Tibial nerve (tissue), 4 donors: ENCODE measurements around the gene TK1. TPM values are rescaled to one million over a fixed set of nuclear protein-coding genes. Genes with fewer than 3 reads are reported as not detected.

Source experiments
- DNase-seq, 2 donors: peaks; one replicate each; pipeline ENCODE4 v3.0.0-alpha.2; 2019; ENCODE audit warnings: low spot score in 2 of 2
- H3K27ac ChIP-seq, 4 donors: fragments of 200-600 bp; sonication (generic) in 3 of 4; one replicate each; pipeline ENCODE4 v1.5.1; 2017 to 2019; ENCODE audit warnings: mild to moderate bottlenecking in 1 of 4
- H3K27me3 ChIP-seq, 2 donors: fragments of 200-600 bp; sonication (generic) in 1 of 2; one replicate each; pipeline versions ENCODE4 v1.5.1 to v1.6.0; 2017 to 2019
- H3K36me3 ChIP-seq, 3 donors: fragments of 200-600 bp; sonication (generic); one replicate each; pipeline ENCODE4 v1.5.1; 2018 to 2019
- H3K4me1 ChIP-seq, 4 donors: fragments of 200-600 bp; sonication (generic) in 3 of 4; one replicate each; pipeline ENCODE4 v1.5.1; 2017 to 2019
- H3K4me3 ChIP-seq, 4 donors: fragments of 200-600 bp; sonication (generic) in 3 of 4; one replicate each; pipeline ENCODE4 v1.5.1; 2017 to 2019; ENCODE audit warnings: mild to moderate bottlenecking in 1 of 4, moderate library complexity in 1 of 4
- H3K9me3 ChIP-seq, 4 donors: fragments of 200-600 bp; sonication (generic) in 3 of 4; one replicate each; pipeline ENCODE4 v1.5.1; 2017 to 2019
- EP300 ChIP-seq, 2 donors: sonication (generic); formaldehyde crosslinking; IDR thresholded peaks; one replicate each; pipeline ENCODE4 v1.6.1; 2017; ENCODE audit warnings: antibody characterized with exemption in 2 of 2, mild to moderate bottlenecking in 1 of 2
- POLR2A ChIP-seq, 2 donors: fragments of 450-650 bp; IDR thresholded peaks; one replicate each; pipeline ENCODE4 v1.6.1; 2017; ENCODE audit warnings: antibody characterized with exemption in 2 of 2, mild to moderate bottlenecking in 2 of 2, moderate library complexity in 2 of 2
- WGBS, 2 donors: methylation state at CpG; one replicate each; pipeline ENCODE4 v1.1.5; 2018; 5-methylcytosine and 5-hydroxymethylcytosine counted together
- total RNA-seq, 4 donors: library from RNA; depleted of rRNA; stranded (reverse); fragments of >200 nt; gene quantifications; one replicate each; pipeline ENCODE4 v1.1.0, GENCODE V29; 2016
- TF ChIP-seq, protein P1 (sequence below), 5 experiments: fragments of 200-600 bp in 3 of 5; fragments of 450-650 bp in 2 of 5; sonication (generic) in 3 of 5; IDR thresholded peaks; one replicate each; pipeline ENCODE4 v1.5.1; 2016 to 2019; ENCODE audit warnings: antibody characterized with exemption in 5 of 5, mild to moderate bottlenecking in 3 of 5, moderate library complexity in 2 of 5

TK1 gene
- total RNA-seq, 4 donors from 2014 or later = 1.0 to 6.6 (median 1.6) TPM

DNA sequence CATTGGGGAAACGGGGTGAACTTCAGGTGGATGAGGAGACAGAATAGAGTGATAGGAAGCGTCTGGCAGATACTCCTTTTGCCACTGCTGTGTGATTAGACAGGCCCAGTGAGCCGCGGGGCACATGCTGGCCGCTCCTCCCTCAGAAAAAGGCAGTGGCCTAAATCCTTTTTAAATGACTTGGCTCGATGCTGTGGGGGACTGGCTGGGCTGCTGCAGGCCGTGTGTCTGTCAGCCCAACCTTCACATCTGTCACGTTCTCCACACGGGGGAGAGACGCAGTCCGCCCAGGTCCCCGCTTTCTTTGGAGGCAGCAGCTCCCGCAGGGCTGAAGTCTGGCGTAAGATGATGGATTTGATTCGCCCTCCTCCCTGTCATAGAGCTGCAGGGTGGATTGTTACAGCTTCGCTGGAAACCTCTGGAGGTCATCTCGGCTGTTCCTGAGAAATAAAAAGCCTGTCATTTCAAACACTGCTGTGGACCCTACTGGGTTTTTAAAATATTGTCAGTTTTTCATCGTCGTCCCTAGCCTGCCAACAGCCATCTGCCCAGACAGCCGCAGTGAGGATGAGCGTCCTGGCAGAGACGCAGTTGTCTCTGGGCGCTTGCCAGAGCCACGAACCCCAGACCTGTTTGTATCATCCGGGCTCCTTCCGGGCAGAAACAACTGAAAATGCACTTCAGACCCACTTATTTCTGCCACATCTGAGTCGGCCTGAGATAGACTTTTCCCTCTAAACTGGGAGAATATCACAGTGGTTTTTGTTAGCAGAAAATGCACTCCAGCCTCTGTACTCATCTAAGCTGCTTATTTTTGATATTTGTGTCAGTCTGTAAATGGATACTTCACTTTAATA lies 37.6 kb upstream of the TK1 start:
- no peak for DNase-seq
- no peaks in the 10 kb centered on the region for H3K27me3 ChIP-seq
- H3K9me3 ChIP-seq = no peaks in the 10 kb centered on the region
- WGBS, 2 donors = 88 to 89% methylated on average over 27 of the region's 27 CpGs
- H3K4me3 ChIP-seq = no peak overlapping the region
- TF ChIP-seq, protein P1, sequence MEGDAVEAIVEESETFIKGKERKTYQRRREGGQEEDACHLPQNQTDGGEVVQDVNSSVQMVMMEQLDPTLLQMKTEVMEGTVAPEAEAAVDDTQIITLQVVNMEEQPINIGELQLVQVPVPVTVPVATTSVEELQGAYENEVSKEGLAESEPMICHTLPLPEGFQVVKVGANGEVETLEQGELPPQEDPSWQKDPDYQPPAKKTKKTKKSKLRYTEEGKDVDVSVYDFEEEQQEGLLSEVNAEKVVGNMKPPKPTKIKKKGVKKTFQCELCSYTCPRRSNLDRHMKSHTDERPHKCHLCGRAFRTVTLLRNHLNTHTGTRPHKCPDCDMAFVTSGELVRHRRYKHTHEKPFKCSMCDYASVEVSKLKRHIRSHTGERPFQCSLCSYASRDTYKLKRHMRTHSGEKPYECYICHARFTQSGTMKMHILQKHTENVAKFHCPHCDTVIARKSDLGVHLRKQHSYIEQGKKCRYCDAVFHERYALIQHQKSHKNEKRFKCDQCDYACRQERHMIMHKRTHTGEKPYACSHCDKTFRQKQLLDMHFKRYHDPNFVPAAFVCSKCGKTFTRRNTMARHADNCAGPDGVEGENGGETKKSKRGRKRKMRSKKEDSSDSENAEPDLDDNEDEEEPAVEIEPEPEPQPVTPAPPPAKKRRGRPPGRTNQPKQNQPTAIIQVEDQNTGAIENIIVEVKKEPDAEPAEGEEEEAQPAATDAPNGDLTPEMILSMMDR (IDR thresholded peaks at IDR 0.05) = no peak
- TF ChIP-seq EP300 (IDR thresholded peaks at IDR 0.05) (no peak), POLR2A (IDR thresholded peaks at IDR 0.05) (no peak)
- H3K36me3 ChIP-seq = no peaks in the 10 kb centered on the region
- no peaks in the 10 kb centered on the region for H3K4me1 ChIP-seq
- no peak overlapping the region for H3K27ac ChIP-seq

DNA sequence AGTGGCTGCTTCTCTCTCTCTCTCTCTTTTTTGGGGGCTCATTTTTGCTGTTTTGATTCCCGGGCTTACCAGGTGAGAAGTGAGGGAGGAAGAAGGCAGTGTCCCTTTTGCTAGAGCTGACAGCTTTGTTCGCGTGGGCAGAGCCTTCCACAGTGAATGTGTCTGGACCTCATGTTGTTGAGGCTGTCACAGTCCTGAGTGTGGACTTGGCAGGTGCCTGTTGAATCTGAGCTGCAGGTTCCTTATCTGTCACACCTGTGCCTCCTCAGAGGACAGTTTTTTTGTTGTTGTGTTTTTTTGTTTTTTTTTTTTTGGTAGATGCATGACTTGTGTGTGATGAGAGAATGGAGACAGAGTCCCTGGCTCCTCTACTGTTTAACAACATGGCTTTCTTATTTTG lies 36.9 kb upstream of the TK1 start:
- Histone ChIP-seq H3K4me1 (no peaks in the 10 kb centered on the region), H3K27me3 (no peaks in the 10 kb centered on the region), H3K9me3 (no peaks in the 10 kb centered on the region), H3K4me3 (no peak overlapping the region), H3K36me3 (no peaks in the 10 kb centered on the region), H3K27ac (peak overlapping the region in 1 of 4 donors; percentile 20)
- WGBS, 2 donors = 88 to 89% methylated on average over 3 of the region's 3 CpGs
- TF ChIP-seq, protein P1 (IDR thresholded peaks at IDR 0.05) = no peak
- TF ChIP-seq POLR2A (IDR thresholded peaks at IDR 0.05) (no peak), EP300 (IDR thresholded peaks at IDR 0.05) (no peak)
- DNase-seq = no peak

DNA sequence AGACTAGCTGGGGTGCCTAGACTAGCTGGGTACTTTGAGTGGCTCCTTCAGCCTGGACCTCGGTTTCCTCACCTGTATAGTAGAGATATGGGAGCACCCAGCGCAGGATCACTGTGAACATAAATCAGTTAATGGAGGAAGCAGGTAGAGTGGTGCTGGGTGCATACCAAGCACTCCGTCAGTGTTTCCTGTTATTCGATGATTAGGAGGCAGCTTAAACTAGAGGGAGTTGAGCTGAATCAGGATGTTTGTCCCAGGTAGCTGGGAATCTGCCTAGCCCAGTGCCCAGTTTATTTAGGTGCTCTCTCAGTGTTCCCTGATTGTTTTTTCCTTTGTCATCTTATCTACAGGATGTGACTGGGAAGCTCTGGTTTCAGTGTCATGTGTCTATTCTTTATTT lies 36.2 kb upstream of the TK1 start:
- TF ChIP-seq, protein P1 (IDR thresholded peaks at IDR 0.05) = no peak
- TF ChIP-seq POLR2A (IDR thresholded peaks at IDR 0.05) = no peak
- no peak for TF ChIP-seq EP300 (IDR thresholded peaks at IDR 0.05)
- Histone ChIP-seq H3K27me3 (no peaks in the 10 kb centered on the region), H3K9me3 (no peaks in the 10 kb centered on the region), H3K4me1 (no peaks in the 10 kb centered on the region), H3K4me3 (no peak overlapping the region), H3K36me3 (no peaks in the 10 kb centered on the region), H3K27ac (no peak overlapping the region)
- no peak for DNase-seq
- 87% methylated on average over 4 of the region's 4 CpGs for WGBS, 2 donors

DNA sequence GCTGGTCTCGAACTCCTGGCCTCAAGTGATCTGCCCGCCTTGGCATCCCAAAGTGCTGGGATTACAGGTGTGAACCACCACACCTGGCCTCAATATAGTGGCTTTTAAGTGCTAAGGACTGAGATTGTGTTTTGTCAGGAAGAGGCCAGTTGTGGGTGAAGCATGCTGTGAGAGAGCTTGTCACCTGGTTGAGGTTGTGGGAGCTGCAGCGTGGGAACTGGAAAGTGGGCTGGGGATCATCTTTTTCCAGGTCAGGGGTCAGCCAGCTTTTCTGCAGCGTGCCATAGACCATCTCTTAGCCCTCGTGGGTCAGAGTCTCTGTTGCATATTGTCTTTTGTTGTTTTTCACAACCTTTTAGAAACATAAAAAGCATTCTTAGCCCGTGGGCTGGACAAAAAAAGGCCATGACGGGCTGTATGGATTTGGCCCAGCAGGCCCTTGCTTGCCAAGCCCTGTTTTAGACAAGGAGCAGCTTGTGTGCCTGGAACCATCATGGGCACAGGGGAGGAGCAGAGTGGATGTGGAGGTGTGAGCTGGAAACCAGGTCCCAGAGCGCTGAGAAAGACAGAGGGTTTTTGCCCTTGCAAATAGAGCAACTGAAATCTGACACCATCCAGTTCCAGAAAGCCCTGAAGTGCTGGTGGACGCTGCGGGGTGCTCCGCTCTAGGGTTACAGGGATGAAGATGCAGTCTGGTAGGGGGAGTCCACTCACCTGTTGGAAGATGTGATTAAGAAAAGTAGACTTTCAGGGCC lies 32.7 kb upstream of the TK1 start:
- 71 to 77% methylated on average over 11 of the region's 11 CpGs for WGBS, 2 donors
- no peak for TF ChIP-seq POLR2A (IDR thresholded peaks at IDR 0.05)
- TF ChIP-seq, protein P1 (IDR thresholded peaks at IDR 0.05) = no peak
- no peak for TF ChIP-seq EP300 (IDR thresholded peaks at IDR 0.05)
- Histone ChIP-seq H3K36me3 (no peaks in the 10 kb centered on the region), H3K4me3 (no peak overlapping the region), H3K27ac (no peak overlapping the region), H3K9me3 (no peaks in the 10 kb centered on the region), H3K4me1 (peaks cover 0 to 1% (median under 1%) of the 10 kb centered on the region in 4 donors), H3K27me3 (no peaks in the 10 kb centered on the region)
- DNase-seq = no peak

DNA sequence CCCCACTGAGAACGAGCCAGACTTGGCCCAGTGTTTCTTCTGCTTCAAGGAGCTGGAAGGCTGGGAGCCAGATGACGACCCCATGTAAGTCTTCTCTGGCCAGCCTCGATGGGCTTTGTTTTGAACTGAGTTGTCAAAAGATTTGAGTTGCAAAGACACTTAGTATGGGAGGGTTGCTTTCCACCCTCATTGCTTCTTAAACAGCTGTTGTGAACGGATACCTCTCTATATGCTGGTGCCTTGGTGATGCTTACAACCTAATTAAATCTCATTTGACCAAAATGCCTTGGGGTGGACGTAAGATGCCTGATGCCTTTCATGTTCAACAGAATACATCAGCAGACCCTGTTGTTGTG lies 27.8 kb upstream of the TK1 start:
- peak overlapping the region in 3 of 4 donors; percentile 48 to 52 (median 49) for H3K4me3 ChIP-seq
- H3K36me3 ChIP-seq = no peaks in the 10 kb centered on the region
- H3K27me3 ChIP-seq = no peaks in the 10 kb centered on the region
- peaks cover 0 to 11% (median 7%) of the 10 kb centered on the region in 4 donors for H3K4me1 ChIP-seq
- no peak for TF ChIP-seq POLR2A (IDR thresholded peaks at IDR 0.05)
- TF ChIP-seq, protein P1 (IDR thresholded peaks at IDR 0.05) = no peak
- no peak for TF ChIP-seq EP300 (IDR thresholded peaks at IDR 0.05)
- H3K9me3 ChIP-seq = no peaks in the 10 kb centered on the region
- WGBS, 2 donors = 11 to 18% methylated on average over 5 of the region's 5 CpGs
- no peak for DNase-seq
- no peak overlapping the region for H3K27ac ChIP-seq
